Liver (tissue), 9 donors: ENCODE measurements around the gene ABCC1. TPM values are rescaled to one million over a fixed set of nuclear protein-coding genes. Genes with fewer than 3 reads are reported as not detected.
"Not testable (repeated sequence)": the region's sequence is repeated elsewhere in the genome, so short reads cannot be mapped to it uniquely, and the experiment has no call there.

Source experiments
- DNase-seq: peaks from one replicate; pipeline ENCODE4 v3.0.0-alpha.2; 2017; ENCODE audit warnings: low spot score
- H3K27ac ChIP-seq, 2 donors: one replicate each; pipeline ENCODE4 v1.7.0; 2013; ENCODE audit warnings: inconsistent platforms in 2 of 2, low read length in 2 of 2, control low read depth in 1 of 2, low read depth in 1 of 2, mild to moderate bottlenecking in 1 of 2
- H3K27me3 ChIP-seq, 4 donors: one replicate each; pipeline versions ENCODE4 v1.6.1 to v1.7.0; 2013; ENCODE audit warnings: low read length in 3 of 4, inconsistent platforms in 1 of 4, mild to moderate bottlenecking in 1 of 4, moderate library complexity in 1 of 4; ENCODE audit not compliant: control insufficient read depth in 4 of 4, insufficient read depth in 4 of 4
- H3K36me3 ChIP-seq, 4 donors: one replicate each; pipeline versions ENCODE4 v1.6.1 to v1.7.0; 2013; ENCODE audit warnings: low read length in 3 of 4, mild to moderate bottlenecking in 3 of 4, low read depth in 1 of 4, moderate library complexity in 1 of 4; ENCODE audit not compliant: control insufficient read depth in 4 of 4, insufficient read depth in 3 of 4
- H3K4me1 ChIP-seq, 4 donors: one replicate each; pipeline versions ENCODE4 v1.6.1 to v1.7.0; 2013; ENCODE audit warnings: low read length in 3 of 4, mild to moderate bottlenecking in 3 of 4, moderate library complexity in 1 of 4; ENCODE audit not compliant: control insufficient read depth in 4 of 4, insufficient read depth in 4 of 4
- H3K4me3 ChIP-seq, 3 donors: one replicate each; pipeline versions ENCODE4 v1.6.1 to v1.7.0; 2013; ENCODE audit warnings: low read length in 3 of 3, control low read depth in 1 of 3, low read depth in 1 of 3, mild to moderate bottlenecking in 1 of 3
- H3K9ac ChIP-seq, 2 donors: one replicate each; pipeline ENCODE4 v1.7.0; 2013; ENCODE audit warnings: low read length in 2 of 2, mild to moderate bottlenecking in 2 of 2, moderate library complexity in 2 of 2, control low read depth in 1 of 2, low read depth in 1 of 2
- H3K9me3 ChIP-seq, 4 donors: one replicate each; pipeline versions ENCODE4 v1.6.1 to v1.7.0; 2013; ENCODE audit warnings: low read length in 3 of 4; ENCODE audit not compliant: control insufficient read depth in 4 of 4
- EGR1 ChIP-seq, 2 donors: IDR thresholded peaks; 2 replicates each; pipeline ENCODE4 v1.6.1; 2016 to 2018; ENCODE audit warnings: antibody characterized with exemption in 2 of 2, low read depth in 2 of 2
- FOXA1 ChIP-seq: IDR thresholded peaks from 2 replicates; pipeline ENCODE4 v1.6.1; 2016; ENCODE audit warnings: antibody characterized with exemption
- HNF4G ChIP-seq: IDR thresholded peaks from 2 replicates; pipeline ENCODE4 v1.6.1; 2016; ENCODE audit warnings: antibody characterized with exemption
- JUND ChIP-seq, 2 donors: IDR thresholded peaks; 2 replicates each; pipeline ENCODE4 v1.6.1; 2016; ENCODE audit warnings: antibody characterized with exemption in 2 of 2
- REST ChIP-seq: IDR thresholded peaks from 2 replicates; pipeline ENCODE4 v1.6.1; 2016; ENCODE audit warnings: antibody characterized with exemption, mild to moderate bottlenecking
- TAF1 ChIP-seq: conservative IDR thresholded peaks from 2 replicates; pipeline ENCODE4 v1.6.1; 2016; ENCODE audit warnings: antibody characterized with exemption, mild to moderate bottlenecking
- WGBS: extraction: QIAGEN DNeasy Blood & Tissue Kit; methylation state at CpG from one replicate; pipeline ENCODE4 v1.1.7; 2013; 5-methylcytosine and 5-hydroxymethylcytosine counted together
- polyA plus RNA-seq, 2 donors: library from polyadenylated mRNA; stranded (reverse) in 1 of 2; unstranded in 1 of 2; fragments of 200-250 nt in 1 of 2; fragments of >200 nt in 1 of 2; fragmentation: Nextera tagmentation in 1 of 2; extraction: Ambion mirVana in 1 of 2; gene quantifications; one replicate each; pipeline versions ENCODE4 v1.2.1 to v1.2.3, GENCODE V29; 2013 to 2015
- total RNA-seq, 2 donors: library from RNA; depleted of rRNA; stranded (reverse); fragments of >200 nt; gene quantifications; one replicate each; pipeline ENCODE4 v1.2.3, GENCODE V29; 2014
- TF ChIP-seq, protein P1 (sequence below): fragments of 150-350 bp; IDR thresholded peaks from 2 replicates; pipeline ENCODE4 v1.5.1; 2017; ENCODE audit warnings: improper control_type of control experiment, low read depth, low read length; ENCODE audit not compliant: missing input control
- donor health status: healthy.
- donor health status: healthy.
- donor health status: healthy.
- donor health status: healthy.
- donor health status: healthy.

Gene ABCC1
- total and polyA plus RNA-seq, 4 donors, result 0.85 to 7.7 (median 4.2) TPM

- H3K9me3 ChIP-seq, result no peaks in the 10 kb centered on the region
- TF ChIP-seq JUND (IDR thresholded peaks at IDR 0.05) (no peak), REST (no peak)
- WGBS, result 88% methylated on average over 4 of the region's 4 CpGs
- no peak for DNase-seq
- H3K36me3 ChIP-seq, result no peaks in the 10 kb centered on the region
- no peak overlapping the region for H3K4me3 ChIP-seq
- no peaks in the 10 kb centered on the region for H3K4me1 ChIP-seq
- H3K9ac ChIP-seq, result no peak overlapping the region
- no peak overlapping the region for H3K27ac ChIP-seq
- H3K27me3 ChIP-seq, result peaks cover 0 to 6% (median 0%) of the 10 kb centered on the region in 4 donors
Measured at GRCh38 chr16:15955425-15955824, 6.0 kb downstream of the ABCC1 start.

GRCh38 chr16:15956106-15956505 is 6.7 kb downstream of the ABCC1 start:
- DNase-seq, result not testable (repeated sequence)
- WGBS, result 95% methylated on average over 6 of the region's 6 CpGs

DNA sequence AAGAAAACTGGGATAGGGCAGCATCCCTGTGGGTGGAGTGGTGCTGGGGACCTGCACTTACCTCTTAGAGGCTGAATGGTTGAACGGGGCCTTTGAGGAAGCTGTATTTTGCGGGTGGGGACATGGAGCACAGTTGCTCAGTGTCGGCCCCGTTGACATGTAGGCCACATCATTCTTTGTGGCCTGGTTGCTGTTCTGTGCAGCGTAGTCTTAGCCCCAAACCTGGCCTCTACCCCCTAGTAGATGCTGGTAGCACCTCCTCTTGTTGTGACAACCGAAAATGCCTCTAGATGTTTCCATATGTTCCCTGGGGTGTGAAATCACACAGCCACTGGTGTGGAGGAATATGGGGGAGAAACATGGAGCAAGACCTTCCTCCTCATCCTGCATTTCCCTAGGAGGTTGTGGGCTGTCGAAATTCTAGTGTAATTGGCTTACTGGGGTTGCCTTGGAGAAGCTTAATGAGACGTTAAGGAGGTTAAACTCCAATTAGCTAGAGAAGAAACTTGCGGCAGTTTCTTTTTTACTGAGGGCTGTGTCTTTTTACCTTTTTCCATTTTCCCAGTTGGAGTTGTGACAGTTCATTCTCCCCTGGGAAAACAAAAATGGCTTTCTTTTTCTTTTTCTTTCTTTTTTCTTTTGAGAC is 9.4 kb downstream of the ABCC1 start:
- 80% methylated on average over 9 of the region's 9 CpGs for WGBS
- no peaks in the 10 kb centered on the region for H3K27me3 ChIP-seq
- H3K9ac ChIP-seq, result no peak overlapping the region
- H3K4me1 ChIP-seq, result no peaks in the 10 kb centered on the region
- no peak for DNase-seq
- no peaks in the 10 kb centered on the region for H3K36me3 ChIP-seq
- H3K27ac ChIP-seq, result no peak overlapping the region
- no peak for TF ChIP-seq HNF4G
- TF ChIP-seq, protein P1, sequence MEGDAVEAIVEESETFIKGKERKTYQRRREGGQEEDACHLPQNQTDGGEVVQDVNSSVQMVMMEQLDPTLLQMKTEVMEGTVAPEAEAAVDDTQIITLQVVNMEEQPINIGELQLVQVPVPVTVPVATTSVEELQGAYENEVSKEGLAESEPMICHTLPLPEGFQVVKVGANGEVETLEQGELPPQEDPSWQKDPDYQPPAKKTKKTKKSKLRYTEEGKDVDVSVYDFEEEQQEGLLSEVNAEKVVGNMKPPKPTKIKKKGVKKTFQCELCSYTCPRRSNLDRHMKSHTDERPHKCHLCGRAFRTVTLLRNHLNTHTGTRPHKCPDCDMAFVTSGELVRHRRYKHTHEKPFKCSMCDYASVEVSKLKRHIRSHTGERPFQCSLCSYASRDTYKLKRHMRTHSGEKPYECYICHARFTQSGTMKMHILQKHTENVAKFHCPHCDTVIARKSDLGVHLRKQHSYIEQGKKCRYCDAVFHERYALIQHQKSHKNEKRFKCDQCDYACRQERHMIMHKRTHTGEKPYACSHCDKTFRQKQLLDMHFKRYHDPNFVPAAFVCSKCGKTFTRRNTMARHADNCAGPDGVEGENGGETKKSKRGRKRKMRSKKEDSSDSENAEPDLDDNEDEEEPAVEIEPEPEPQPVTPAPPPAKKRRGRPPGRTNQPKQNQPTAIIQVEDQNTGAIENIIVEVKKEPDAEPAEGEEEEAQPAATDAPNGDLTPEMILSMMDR, result no peak
- no peak for TF ChIP-seq TAF1
- no peak for TF ChIP-seq FOXA1
- no peak for TF ChIP-seq EGR1 (IDR thresholded peaks at IDR 0.05; ENCODE audit: low read depth in 2 of 2)
- no peaks in the 10 kb centered on the region for H3K9me3 ChIP-seq
- no peak overlapping the region for H3K4me3 ChIP-seq

More at GRCh38 chr16:15956106-15956505, 6.7 kb downstream of the ABCC1 start:
- not testable (repeated sequence) for H3K4me3 ChIP-seq, H3K36me3 ChIP-seq, H3K9me3 ChIP-seq, H3K4me1 ChIP-seq, H3K27me3 ChIP-seq, H3K9ac ChIP-seq, H3K27ac ChIP-seq
